Prostate gland (tissue), 2 donors: Measurements from ENCODE around the gene SAP30L. TPM values are rescaled to one million over a fixed set of nuclear protein-coding genes. Genes with fewer than 3 reads are reported as not detected.
A peak's percentile ranks its signal among the peaks of the same experiment; 100 is the strongest.

Source experiments
- DNase-seq: peaks from one replicate; pipeline ENCODE4 v3.0.0-alpha.2; 2019; ENCODE audit warnings: low spot score
- H3K27ac ChIP-seq, 2 donors: fragments of 200-600 bp; sonication (generic); 2 replicates each; pipeline ENCODE4 v1.5.1; 2017 to 2019
- H3K27me3 ChIP-seq: fragments of 200-600 bp; sonication (generic); replicated peaks from 2 replicates; pipeline ENCODE4 v1.5.1; 2019; ENCODE audit not compliant: insufficient read depth
- H3K36me3 ChIP-seq, 2 donors: fragments of 200-600 bp; sonication (generic); 1 replicate in 1 of 2; 2 replicates in 1 of 2; pipeline versions ENCODE4 v1.5.1 to v1.8.1; 2017 to 2019
- H3K4me1 ChIP-seq: fragments of 200-600 bp; sonication (generic); replicated peaks from 2 replicates; pipeline ENCODE4 v1.5.1; 2019
- H3K4me3 ChIP-seq, 2 donors: fragments of 200-600 bp; sonication (generic); 2 replicates each; pipeline ENCODE4 v1.5.1; 2017 to 2019
- H3K9me3 ChIP-seq: fragments of 200-600 bp; sonication (generic); 2 replicates; pipeline ENCODE4 v1.5.1; 2017
- POLR2A ChIP-seq: fragments of 450-650 bp; IDR thresholded peaks from one replicate; pipeline ENCODE4 v1.6.1; 2016; ENCODE audit warnings: antibody characterized with exemption, mild to moderate bottlenecking
- POLR2AphosphoS5 ChIP-seq: sonication (generic); formaldehyde crosslinking; IDR thresholded peaks from one replicate; pipeline ENCODE4 v1.6.1; 2017; ENCODE audit warnings: antibody characterized with exemption
- WGBS: methylation state at CpG from one replicate; pipeline ENCODE4 v1.1.5; 2018; 5-methylcytosine and 5-hydroxymethylcytosine counted together
- intact Hi-C: fragments of 100-400 bp; cut with DNase I; formaldehyde crosslinking; loops from one replicate; pipeline ENCODE4 v1.14.2; 2022
- total RNA-seq, 2 donors: library from RNA; depleted of rRNA; stranded (reverse); fragments of >200 nt; gene quantifications; one replicate each; pipeline ENCODE4 v1.1.0, GENCODE V29; 2016
- TF ChIP-seq, protein P1 (sequence below), 4 experiments: fragments of 200-600 bp in 2 of 4; fragments of 450-650 bp in 2 of 4; sonication (generic) in 2 of 4; IDR thresholded peaks; 1 replicate in 3 of 4; 2 replicates in 1 of 4; pipeline ENCODE4 v1.5.1; 2016 to 2019; ENCODE audit warnings: antibody characterized with exemption in 4 of 4, mild to moderate bottlenecking in 2 of 4, moderate library complexity in 2 of 4

The SAP30L gene
- 10 to 100 TPM; 33.8 to 35.9 TPM for total RNA-seq

GRCh38 chr5:154445422-154446194, at the start of gene SAP30L:
SAP30L (plus strand) TSS chr5:154445997; CDS start chr5:154446605, 608 bp downstream.
- Histone ChIP-seq H3K9me3 (no peaks in the 10 kb centered on the region), H3K36me3 (peaks cover 0 to 8% of the 10 kb centered on the region in 2 donors), H3K4me1 (no peaks in the 10 kb centered on the region), H3K27me3 (no peaks in the 10 kb centered on the region), H3K27ac (peak within 1 kb of the TSS; percentile 75 to 77), H3K4me3 (peak within 1 kb of the TSS; percentile 83 to 87)
- TF ChIP-seq POLR2A, result peak; percentile 89
- TF ChIP-seq, protein P1, sequence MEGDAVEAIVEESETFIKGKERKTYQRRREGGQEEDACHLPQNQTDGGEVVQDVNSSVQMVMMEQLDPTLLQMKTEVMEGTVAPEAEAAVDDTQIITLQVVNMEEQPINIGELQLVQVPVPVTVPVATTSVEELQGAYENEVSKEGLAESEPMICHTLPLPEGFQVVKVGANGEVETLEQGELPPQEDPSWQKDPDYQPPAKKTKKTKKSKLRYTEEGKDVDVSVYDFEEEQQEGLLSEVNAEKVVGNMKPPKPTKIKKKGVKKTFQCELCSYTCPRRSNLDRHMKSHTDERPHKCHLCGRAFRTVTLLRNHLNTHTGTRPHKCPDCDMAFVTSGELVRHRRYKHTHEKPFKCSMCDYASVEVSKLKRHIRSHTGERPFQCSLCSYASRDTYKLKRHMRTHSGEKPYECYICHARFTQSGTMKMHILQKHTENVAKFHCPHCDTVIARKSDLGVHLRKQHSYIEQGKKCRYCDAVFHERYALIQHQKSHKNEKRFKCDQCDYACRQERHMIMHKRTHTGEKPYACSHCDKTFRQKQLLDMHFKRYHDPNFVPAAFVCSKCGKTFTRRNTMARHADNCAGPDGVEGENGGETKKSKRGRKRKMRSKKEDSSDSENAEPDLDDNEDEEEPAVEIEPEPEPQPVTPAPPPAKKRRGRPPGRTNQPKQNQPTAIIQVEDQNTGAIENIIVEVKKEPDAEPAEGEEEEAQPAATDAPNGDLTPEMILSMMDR (IDR thresholded peaks at IDR 0.05), result peak in 1 of 4 experiments; percentile 25
- peak; percentile 97 for TF ChIP-seq POLR2AphosphoS5
- intact Hi-C loops, result no loop called here
- DNase-seq, result peak; percentile 94
- under 1% methylated on average over 60 of the region's 70 CpGs for WGBS

GRCh38 chr5:154396128-154396527, 49.7 kb upstream of the SAP30L start:
- intact Hi-C loops, result no loop called here
- no peak for DNase-seq
- no peaks in the 10 kb centered on the region for H3K27me3 ChIP-seq
- H3K36me3 ChIP-seq, result no peaks in the 10 kb centered on the region
- H3K27ac ChIP-seq, result no peak overlapping the region
- TF ChIP-seq POLR2A (no peak), POLR2AphosphoS5 (no peak)
- TF ChIP-seq, protein P1 (IDR thresholded peaks at IDR 0.05), result no peak
- no peaks in the 10 kb centered on the region for H3K9me3 ChIP-seq
- H3K4me1 ChIP-seq, result no peaks in the 10 kb centered on the region
- H3K4me3 ChIP-seq, result no peak overlapping the region
- 74% methylated on average over 3 of the region's 3 CpGs for WGBS

DNA sequence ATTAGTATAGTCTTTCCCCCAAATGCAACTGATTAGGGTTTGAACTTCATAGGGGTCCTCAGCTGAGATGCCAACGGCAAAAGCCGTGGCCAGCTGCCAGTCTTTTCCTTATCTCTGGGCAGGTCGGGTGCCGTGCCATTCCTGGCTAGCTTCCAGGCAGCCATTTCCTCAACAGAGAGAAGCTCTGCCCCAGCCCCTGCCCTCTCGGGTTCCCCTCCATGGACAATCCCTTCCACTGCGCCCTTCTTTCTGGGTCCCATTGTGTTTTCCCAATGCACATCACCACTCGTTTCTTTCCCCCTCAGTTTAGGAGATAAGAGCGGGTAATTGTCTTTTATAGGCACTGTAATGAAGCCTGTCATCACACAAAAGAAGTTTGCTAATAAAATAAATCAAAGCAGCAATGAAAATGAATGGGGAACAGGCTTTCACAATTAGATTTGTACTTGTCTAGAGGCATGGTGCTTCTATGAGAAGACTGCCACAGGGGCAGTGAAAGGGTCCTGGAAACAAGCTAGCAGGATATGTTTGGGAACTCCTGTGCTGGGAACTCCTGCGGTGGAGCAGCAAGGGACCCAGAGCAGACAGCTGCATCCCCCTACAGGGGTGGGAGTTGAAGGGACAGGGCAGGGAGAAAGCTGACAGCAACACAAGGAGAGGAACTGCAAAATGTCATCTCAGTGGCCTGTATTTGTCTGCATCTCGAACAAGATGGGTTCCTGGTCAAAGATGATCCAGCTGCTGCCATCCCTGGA, 48.0 kb upstream of the SAP30L start:
- intact Hi-C loops, result no loop called here
- DNase-seq, result no peak
- Histone ChIP-seq H3K36me3 (no peaks in the 10 kb centered on the region), H3K9me3 (no peaks in the 10 kb centered on the region), H3K27me3 (no peaks in the 10 kb centered on the region), H3K4me3 (no peak overlapping the region), H3K27ac (no peak overlapping the region), H3K4me1 (no peaks in the 10 kb centered on the region)
- TF ChIP-seq POLR2A, result no peak
- TF ChIP-seq, protein P1 (IDR thresholded peaks at IDR 0.05), result no peak
- TF ChIP-seq POLR2AphosphoS5, result no peak
- 30% methylated on average over 10 of the region's 10 CpGs for WGBS

- Histone ChIP-seq H3K27ac (no peak overlapping the region), H3K27me3 (no peaks in the 10 kb centered on the region), H3K36me3 (no peaks in the 10 kb centered on the region), H3K4me1 (no peaks in the 10 kb centered on the region), H3K9me3 (no peaks in the 10 kb centered on the region), H3K4me3 (no peak overlapping the region)
- WGBS, result 85% methylated on average over 3 of the region's 3 CpGs
- intact Hi-C loops, result no loop called here
- TF ChIP-seq POLR2A (no peak), POLR2AphosphoS5 (no peak)
- TF ChIP-seq, protein P1 (IDR thresholded peaks at IDR 0.05), result no peak
- DNase-seq, result no peak
Observed at GRCh38 chr5:154400678-154401077, 45.1 kb upstream of the SAP30L start.
